ENCODE results near the gene CIAO3.
"Not testable (repeated sequence)": the region's sequence is repeated elsewhere in the genome, so short reads cannot be mapped to it uniquely, and the experiment has no call there.

Gene CIAO3

DNA sequence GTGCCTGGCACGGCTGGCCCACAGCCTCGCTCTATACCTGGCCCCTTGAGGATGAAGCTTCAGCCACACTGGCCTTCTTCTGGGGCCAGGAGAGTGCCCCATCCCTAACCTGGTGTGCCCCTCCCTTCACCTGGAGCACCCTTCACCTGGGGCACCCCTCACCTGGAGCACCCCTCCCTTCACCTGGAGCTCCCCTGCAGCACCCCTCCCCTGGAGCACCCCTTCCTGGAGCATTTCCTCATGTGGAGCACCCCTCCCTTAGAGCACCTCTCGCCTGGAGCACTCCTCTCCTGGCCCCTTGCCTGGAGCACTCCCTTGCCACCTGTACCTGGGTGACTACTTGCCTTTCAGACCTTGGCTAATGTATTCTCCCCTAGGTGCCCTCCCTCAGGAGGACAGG, 32.8 kb downstream of the CIAO3 start:
- DNase-seq = no peak

- DNase-seq = no peak
Measured at GRCh38 chr16:707062-707538, 33.7 kb downstream of the CIAO3 start.

DNA sequence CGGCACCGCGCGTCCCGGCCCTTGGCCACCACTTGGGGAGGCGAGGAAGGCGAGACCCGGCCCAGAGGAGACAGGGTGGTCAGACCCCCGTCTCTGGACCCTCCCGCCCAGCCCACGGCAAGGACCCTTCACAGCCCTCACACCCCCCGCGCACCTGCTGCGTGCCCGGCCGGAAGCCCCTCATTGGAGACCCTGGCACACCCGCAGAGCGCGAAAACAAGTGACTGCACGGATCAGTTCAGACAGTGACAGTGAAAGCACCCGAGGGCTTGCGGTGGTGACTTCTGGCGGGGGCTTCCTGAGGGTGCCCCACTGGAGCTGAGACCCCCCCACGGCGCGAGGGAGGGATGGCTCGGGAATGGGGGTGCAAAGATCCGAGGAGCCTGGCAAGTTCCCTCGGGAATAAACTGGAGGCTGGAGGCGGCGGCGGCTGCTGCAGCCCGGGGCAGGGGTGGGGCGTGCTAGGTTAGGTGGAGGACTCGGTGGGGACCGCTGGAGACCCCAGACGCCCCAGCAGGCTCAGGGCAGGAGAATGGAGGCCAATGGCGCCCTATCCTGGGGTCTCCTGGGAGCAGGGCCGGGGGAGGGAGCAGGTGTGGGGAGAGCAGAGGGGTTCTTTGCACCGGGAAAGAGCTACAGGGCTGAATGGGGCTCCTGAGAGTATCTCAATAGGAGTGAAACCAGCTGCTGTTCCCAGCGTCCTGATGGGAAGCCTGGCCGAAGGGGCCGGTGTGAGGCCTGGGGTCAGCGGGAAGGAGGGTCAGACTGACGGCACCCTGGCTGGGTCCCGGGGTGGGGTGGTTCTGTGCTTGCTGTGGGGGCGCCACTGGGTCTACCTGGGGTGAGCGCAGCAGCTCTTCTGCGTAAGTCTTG, 34.4 kb downstream of the CIAO3 start:
- no peak for DNase-seq

DNA sequence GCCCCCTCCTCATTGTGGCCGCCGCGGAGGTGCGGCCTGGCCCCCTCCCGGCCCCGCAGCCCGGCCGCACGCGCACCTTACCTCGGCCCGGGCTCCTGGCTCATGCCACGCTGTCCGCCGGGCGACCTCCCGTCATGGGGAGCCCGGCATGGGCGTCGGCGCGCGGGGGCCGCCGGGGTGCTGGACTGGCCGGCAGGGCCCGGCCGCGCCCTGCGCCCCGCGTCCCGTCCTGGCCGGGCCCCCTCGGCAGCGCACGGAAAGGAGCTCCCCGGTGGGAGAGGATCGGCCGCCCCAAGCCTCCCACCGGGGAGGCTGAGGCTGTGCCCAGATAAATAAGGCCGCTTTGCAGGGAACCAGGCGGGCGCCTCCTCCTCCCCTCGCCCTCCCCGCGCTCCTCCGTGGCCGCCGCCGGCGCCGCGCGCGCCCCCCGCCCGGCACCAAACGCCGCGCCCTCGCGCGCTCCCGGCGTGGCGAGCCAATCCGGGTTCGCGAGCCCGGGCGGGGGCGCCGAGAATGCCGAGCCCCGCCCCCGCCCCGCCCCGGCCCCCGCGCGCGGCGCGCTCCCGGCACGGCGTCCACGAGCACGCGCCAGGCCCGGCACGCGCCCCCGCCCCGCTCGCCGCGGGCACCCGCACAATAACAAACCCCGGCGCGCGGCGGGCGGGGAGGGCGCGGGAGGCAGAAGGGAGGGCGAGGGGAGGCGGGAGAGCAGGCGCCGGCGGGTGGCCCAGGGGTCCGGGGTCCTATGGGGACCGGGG, 35.2 kb downstream of the CIAO3 start, which contains the start of gene FBXL16:
FBXL16 (minus strand) TSS at position 371 of the 758 bp plus-strand sequence. CDS start 8,396 bp downstream, outside the sequence.
- no peak for DNase-seq

- no peak for DNase-seq
Measured at GRCh38 chr16:704552-705380, 36.0 kb downstream of the CIAO3 start.

DNA sequence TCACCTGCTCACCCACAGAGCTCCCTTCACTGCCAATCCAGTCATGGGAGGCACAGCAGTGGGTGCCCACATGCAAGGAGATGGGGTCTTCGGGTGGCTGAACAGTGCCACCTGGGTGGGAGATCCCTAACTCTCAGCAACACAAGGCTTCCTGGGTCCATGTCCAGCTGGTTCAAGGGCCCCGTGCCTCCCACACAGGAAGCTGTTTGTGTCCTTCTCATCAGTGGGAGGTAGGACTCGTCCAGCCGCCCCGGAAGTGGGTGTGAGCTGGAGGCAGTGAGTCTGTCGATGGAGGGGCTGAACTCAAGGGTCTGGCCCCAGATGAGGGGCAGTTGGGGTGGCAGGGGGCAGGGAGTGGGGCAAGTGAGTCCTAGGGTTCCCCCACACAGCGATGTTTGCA, 36.8 kb downstream of the CIAO3 start:
- DNase-seq = no peak

GRCh38 chr16:703406-703805, 37.4 kb downstream of the CIAO3 start:
- DNase-seq = no peak

- no peak for DNase-seq
Measured at GRCh38 chr16:702341-702740, 38.5 kb downstream of the CIAO3 start.

DNA sequence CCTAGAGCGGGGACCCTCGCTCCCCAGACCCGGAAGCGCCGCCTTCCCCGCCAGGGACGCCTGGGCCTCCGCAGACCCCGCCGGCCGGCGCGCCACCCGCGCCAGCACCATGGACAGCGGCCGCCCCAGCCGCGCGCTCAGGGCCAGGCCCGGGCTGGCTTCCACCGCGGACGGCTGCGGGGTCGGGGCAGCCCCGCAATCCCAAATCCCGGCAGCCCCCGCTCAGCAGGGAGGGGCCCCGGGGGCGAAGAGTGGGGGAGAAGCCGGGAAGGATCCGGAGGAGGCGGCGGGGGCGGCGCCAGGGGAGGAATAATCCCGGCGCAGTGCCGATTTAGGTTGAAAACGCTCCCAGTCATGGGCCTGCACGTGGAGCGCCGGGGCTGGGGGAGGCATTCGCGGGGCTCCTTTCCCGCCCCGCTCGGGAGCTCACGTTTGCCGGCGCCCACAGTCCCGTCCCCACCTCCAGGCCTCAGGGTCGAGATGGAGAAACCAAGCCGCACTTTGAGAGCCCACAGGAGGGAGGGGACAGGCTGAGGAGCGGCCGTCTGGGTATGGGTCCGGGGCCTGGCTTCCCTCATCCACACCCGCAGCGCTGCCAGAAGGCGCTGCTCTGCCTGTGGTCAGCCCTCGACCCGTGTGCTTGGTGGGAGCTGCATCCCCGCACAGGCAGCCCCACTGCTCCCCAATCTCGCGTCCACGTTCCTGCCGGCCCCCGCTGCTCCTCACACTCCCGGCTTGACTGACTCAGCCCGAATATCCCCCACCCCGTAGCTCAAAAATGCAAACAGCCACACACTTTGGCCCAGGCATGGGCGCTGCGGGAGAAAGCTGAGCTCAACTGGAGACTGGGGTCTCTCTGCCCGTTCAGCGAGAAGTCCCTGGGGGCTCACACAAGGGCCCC, 39.9 kb downstream of the CIAO3 start:
- DNase-seq = peak; percentile 57

- DNase-seq = no peak
Measured at GRCh38 chr16:698911-699671, 41.7 kb downstream of the CIAO3 start.

DNA sequence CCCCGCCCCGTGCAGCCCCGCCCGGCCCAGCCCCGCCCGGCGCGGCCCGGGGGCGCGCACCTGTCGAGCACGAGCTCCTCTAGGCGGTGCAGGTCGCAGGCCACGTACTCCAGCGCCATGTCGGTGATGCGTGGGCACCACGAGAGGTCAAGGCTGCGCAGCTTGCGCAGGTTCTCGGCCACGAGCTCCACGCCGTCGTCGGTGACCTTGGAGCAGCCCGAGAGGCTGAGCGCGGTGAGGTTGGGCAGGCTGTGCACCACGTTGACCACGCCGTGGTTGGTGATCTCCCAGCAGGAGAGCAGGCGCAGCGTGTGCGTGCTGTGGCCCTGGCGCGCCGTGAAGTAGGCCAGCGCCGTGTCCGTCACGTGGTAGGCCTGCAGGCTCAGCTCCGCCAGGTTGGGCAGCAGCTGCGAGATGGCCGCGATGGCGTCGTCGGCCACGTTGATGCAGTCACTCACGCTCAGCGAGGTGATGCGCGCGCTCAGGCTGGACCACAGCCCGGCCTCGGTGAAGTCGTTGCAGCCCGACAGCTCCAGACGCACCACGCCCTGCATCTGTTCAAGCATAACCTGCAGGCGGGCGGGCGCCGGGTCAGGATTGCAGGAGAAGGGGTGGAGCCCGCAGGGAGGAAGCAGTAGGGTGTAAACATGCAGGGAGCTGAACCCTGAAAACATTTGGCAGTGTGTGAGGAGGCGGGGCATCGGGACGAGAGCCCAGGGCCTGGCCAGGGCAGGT, 45.3 kb downstream of the CIAO3 start:
- peak; percentile 76 for DNase-seq

GRCh38 chr16:694863-695354, 45.9 kb downstream of the CIAO3 start:
- DNase-seq = no peak

DNA sequence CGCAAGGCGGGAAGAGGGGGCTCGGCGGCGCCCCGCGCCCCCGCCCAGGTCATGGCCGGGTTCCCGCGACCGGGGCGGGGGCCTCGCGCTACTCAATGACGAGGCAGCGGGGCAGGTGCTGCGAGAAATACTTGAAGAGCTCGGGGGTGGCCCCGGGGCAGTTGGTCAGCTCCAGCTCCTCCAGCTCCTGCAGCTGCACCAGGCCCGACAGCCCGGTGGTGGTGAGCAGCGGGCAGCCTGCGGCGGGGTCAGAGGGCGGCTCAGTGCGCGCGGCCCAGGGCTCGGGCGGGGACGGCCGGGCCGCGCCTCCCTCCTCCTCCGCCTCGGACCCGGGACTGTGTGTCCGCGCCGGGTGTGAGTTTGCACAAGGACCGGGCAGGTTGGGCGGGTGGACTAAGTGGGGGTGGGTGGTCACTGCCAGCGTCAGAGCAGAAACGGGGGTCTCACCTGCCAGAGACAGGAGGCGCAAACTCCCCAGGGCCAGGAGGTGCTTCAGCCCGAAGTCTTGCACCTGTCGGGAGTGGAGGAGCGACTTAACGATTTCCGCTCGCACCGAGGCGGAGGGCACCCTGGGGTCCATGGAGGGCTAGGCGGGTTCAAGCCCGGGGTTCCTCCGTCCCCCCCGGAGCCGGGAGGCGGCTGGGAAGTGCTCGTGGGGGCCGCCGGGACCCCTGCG, 46.5 kb downstream of the CIAO3 start:
- no peak for DNase-seq

DNA sequence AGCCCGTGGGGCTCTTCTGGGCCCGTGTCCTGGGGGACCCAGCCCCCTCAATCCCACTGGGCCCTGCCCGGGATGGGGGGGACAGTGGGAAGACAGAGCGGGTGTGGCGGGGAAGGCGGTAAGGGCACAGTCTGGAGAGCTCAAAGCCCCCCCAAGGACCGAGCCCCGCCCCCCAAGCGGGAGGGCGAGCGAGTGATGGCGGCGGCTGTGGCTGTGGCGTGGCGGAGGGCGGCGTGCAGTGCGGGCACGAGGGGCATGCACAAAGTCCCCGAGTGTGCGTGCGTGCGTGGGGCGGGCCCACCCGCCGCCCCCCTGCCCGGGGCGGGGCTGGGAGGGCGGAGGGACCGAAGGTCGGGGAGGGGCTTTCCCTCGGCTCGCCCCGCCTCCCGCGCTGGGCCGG, 47.0 kb downstream of the CIAO3 start:
- DNase-seq = no peak

- no peak for DNase-seq
Measured at GRCh38 chr16:693364-693763, 47.4 kb downstream of the CIAO3 start.

DNA sequence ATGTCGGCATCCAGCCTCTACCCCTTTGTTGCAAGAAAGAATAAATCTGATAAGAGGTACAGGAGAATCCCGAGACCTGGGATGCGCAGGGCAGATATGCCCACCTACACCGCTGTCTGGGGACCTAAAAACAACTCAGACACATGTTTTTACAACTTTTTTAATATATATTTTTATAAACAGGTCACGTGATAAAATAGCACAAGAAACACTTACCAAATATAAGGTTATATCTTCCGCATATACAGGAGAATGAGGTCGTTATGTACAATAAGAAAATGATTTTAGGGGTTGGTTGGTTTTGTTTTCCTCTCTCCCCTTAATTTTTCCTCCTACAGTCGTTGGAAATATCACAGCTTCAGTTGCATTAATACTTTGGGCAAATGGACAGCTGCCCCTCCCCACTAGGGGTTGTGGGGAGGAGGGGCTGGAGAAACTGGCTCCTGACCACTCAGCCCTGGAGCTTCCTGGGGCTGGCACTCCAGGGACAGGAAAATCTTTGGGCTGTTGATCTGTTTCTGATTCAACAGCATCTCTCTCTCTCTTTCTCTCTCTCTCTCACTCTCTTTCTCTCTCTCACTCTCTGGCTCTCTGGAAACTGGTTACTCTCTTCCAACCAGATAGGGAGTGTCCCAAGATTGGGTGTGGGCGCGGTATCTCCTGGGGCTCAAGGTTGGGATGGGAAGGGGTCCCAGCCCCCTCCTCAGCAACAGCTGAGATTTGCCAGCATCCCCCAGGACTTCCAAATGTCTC, 48.3 kb downstream of the CIAO3 start:
- DNase-seq = no peak

- DNase-seq = not testable (repeated sequence)
Measured at GRCh38 chr16:691242-691641, 49.6 kb downstream of the CIAO3 start.

DNA sequence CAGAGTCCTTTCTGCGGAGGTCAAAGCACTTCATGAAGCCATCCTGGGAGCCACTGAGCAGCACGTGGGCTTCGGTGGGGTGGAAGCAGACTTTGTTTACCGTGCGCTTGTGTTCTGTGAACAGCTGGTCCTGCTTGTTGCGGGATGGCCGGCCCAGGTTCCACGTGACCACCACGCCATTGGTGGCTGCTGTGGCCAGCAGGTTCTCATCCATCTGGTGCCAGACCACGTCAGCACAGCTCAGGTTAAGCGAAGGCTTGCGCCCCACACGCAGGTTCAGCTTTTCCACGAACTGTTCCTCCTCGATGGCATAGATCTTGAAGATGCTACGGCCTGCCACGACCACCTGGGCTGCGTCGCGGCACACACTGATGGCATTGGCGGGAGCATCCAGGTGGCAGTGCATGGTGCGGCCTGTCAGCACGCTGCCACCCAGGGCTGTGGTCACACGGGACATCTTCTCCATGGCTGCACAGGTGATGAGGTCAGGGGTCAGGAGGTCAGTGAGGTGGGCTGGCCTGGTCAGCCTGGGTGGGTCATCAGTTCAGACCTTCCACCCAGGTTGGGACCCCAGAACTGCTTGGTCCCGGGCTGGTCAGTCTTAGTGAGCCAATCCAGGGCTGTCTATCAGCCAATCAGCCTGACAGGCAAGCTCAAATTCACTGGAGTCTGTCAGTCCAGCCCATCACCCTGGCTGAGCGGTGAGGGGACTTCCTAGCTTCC, 51.5 kb downstream of the CIAO3 start:
- DNase-seq = no peak

Data from CD4-positive, alpha-beta T cell treated with Interleukin-21 for 1 hour (primary cell).